Common myeloid progenitor, CD34-positive (primary cell): ENCODE measurements around the gene SULT2B1.

Experiments
- CTCF ChIA-PET: fragments of 350-600 bp; sonication (Branson Sonifier 250); formaldehyde crosslinking; loops from one replicate; lab custom pipeline; 2021; ENCODE audit warnings: antibody characterized with exemption; lab: Charles Lee
- POLR2A ChIA-PET: fragments of 350-600 bp; sonication (Branson Sonifier 250); formaldehyde crosslinking; loops from one replicate; lab custom pipeline; 2021; ENCODE audit warnings: antibody characterized with exemption; lab: Charles Lee
- DNase-seq, 3 donors: peaks; one replicate each; pipeline versions ENCODE4 v3.0.0 to v3.0.0-alpha.2; 2013
- H3K27ac ChIP-seq, 2 experiments: 1 replicate in 1 of 2; 2 replicates in 1 of 2; pipeline ENCODE4 v1.7.0; 2013; ENCODE audit warnings: inconsistent platforms in 2 of 2, low read length in 2 of 2, mild to moderate bottlenecking in 2 of 2, low read depth in 1 of 2, moderate library complexity in 1 of 2; ENCODE audit not compliant: severe bottlenecking in 2 of 2, insufficient read depth in 1 of 2, poor library complexity in 1 of 2
- H3K27me3 ChIP-seq, 5 experiments: replicated peaks in 2 of 5; 1 replicate in 3 of 5; 2 replicates in 2 of 5; pipeline versions ENCODE4 v1.6.1 to v1.7.0; 2013; ENCODE audit warnings: low read length in 4 of 5, mild to moderate bottlenecking in 2 of 5, moderate library complexity in 2 of 5, inconsistent platforms in 1 of 5; ENCODE audit not compliant: insufficient read depth in 5 of 5, control insufficient read depth in 4 of 5
- H3K36me3 ChIP-seq, 4 experiments: 1 replicate in 2 of 4; 2 replicates in 2 of 4; pipeline versions ENCODE4 v1.6.1 to v1.7.0; 2013; ENCODE audit warnings: low read length in 3 of 4, control low read depth in 1 of 4, mild to moderate bottlenecking in 1 of 4; ENCODE audit not compliant: control insufficient read depth in 4 of 4, insufficient read depth in 4 of 4
- H3K4me1 ChIP-seq, 4 experiments: 1 replicate in 3 of 4; 2 replicates in 1 of 4; pipeline versions ENCODE4 v1.6.1 to v1.7.1; 2013; ENCODE audit warnings: low read length in 3 of 4, mild to moderate bottlenecking in 3 of 4, control low read depth in 1 of 4, inconsistent platforms in 1 of 4, moderate library complexity in 1 of 4; ENCODE audit not compliant: control insufficient read depth in 4 of 4, insufficient read depth in 4 of 4; ENCODE audit errors: control extremely low read depth in 1 of 4
- H3K4me3 ChIP-seq, 7 experiments: 1 replicate in 4 of 7; 2 replicates in 3 of 7; pipeline versions ENCODE4 v1.5.1 to v1.7.0; 2013; ENCODE audit warnings: mild to moderate bottlenecking in 7 of 7, low read length in 6 of 7, moderate library complexity in 6 of 7, inconsistent platforms in 2 of 7, low read depth in 2 of 7, control low read depth in 1 of 7; ENCODE audit not compliant: insufficient read depth in 4 of 7, control insufficient read depth in 1 of 7; ENCODE audit errors: extremely low read depth in 1 of 7
- H3K9me3 ChIP-seq, 5 experiments: 1 replicate in 4 of 5; 2 replicates in 1 of 5; pipeline versions ENCODE4 v1.6.1 to v1.7.1; 2013; ENCODE audit warnings: low read length in 4 of 5, mild to moderate bottlenecking in 2 of 5, inconsistent platforms in 1 of 5, low read depth in 1 of 5, moderate library complexity in 1 of 5; ENCODE audit not compliant: control insufficient read depth in 4 of 5, insufficient read depth in 2 of 5; ENCODE audit errors: control extremely low read depth in 1 of 5
- WGBS: methylation state at CpG from one replicate; pipeline ENCODE4 v1.1.5; 2013; ENCODE audit not compliant: insufficient coverage; 5-methylcytosine and 5-hydroxymethylcytosine counted together

Gene SULT2B1

GRCh38 chr19:48524221-48524620 is 27.8 kb upstream of the SULT2B1 start:
- Histone ChIP-seq H3K36me3 (no peaks in the 10 kb centered on the region), H3K4me1 (no peaks in the 10 kb centered on the region), H3K4me3 (no peak overlapping the region), H3K27ac (no peak overlapping the region), H3K27me3 (no peaks in the 10 kb centered on the region), H3K9me3 (peaks cover 0 to 30% (median 12%) of the 10 kb centered on the region in 5 experiments)
- 90% methylated on average over 2 of the region's 2 CpGs for WGBS
- DNase-seq = no peak
- CTCF ChIA-PET = interaction anchor here (0.8 kb wide), 1 partner anchor 17 kb away, joined by 4 read pairs; no protein-coding TSS in a partner anchor
- POLR2A ChIA-PET = no interaction called here

- ChIA-PET POLR2A (no interaction called here), CTCF (no interaction called here)
- peaks cover 0 to 30% (median 12%) of the 10 kb centered on the region in 5 experiments for H3K9me3 ChIP-seq
- no peaks in the 10 kb centered on the region for H3K27me3 ChIP-seq
- no peak for DNase-seq
- no peak overlapping the region for H3K4me3 ChIP-seq
- no peak overlapping the region for H3K27ac ChIP-seq
- H3K4me1 ChIP-seq = no peaks in the 10 kb centered on the region
- H3K36me3 ChIP-seq = no peaks in the 10 kb centered on the region
- 90% methylated on average over 5 of the region's 5 CpGs for WGBS
These were observed 27.2 kb upstream of the SULT2B1 start for GRCh38 chr19:48524732-48525131.

- no peaks in the 10 kb centered on the region for H3K27me3 ChIP-seq
- ChIA-PET POLR2A (no interaction called here), CTCF (no interaction called here)
- H3K4me1 ChIP-seq = no peaks in the 10 kb centered on the region
- H3K4me3 ChIP-seq = no peak overlapping the region
- DNase-seq = no peak
- H3K27ac ChIP-seq = no peak overlapping the region
- peaks cover 0 to 28% (median 10%) of the 10 kb centered on the region in 5 experiments for H3K9me3 ChIP-seq
- WGBS = 93% methylated on average over 4 of the region's 4 CpGs
- H3K36me3 ChIP-seq = no peaks in the 10 kb centered on the region
These were observed 22.8 kb upstream of the SULT2B1 start for GRCh38 chr19:48529156-48529555.

GRCh38 chr19:48530066-48530720 is 21.8 kb upstream of the SULT2B1 start:
- POLR2A ChIA-PET = no interaction called here
- CTCF ChIA-PET = no interaction called here
- H3K4me1 ChIP-seq = no peaks in the 10 kb centered on the region
- no peak overlapping the region for H3K27ac ChIP-seq
- H3K4me3 ChIP-seq = no peak overlapping the region
- WGBS = 81% methylated on average over 15 of the region's 20 CpGs
- H3K27me3 ChIP-seq = no peaks in the 10 kb centered on the region
- no peaks in the 10 kb centered on the region for H3K36me3 ChIP-seq
- no peak for DNase-seq
- H3K9me3 ChIP-seq = peaks cover 0 to 20% (median 5%) of the 10 kb centered on the region in 5 experiments

GRCh38 chr19:48530770-48531169 is 21.2 kb upstream of the SULT2B1 start:
- Histone ChIP-seq H3K4me3 (no peak overlapping the region), H3K9me3 (peaks cover 0 to 20% (median 5%) of the 10 kb centered on the region in 5 experiments), H3K36me3 (no peaks in the 10 kb centered on the region), H3K27ac (no peak overlapping the region), H3K27me3 (no peaks in the 10 kb centered on the region), H3K4me1 (no peaks in the 10 kb centered on the region)
- ChIA-PET CTCF (no interaction called here), POLR2A (no interaction called here)
- 88% methylated on average over 3 of the region's 6 CpGs for WGBS
- no peak for DNase-seq

DNA sequence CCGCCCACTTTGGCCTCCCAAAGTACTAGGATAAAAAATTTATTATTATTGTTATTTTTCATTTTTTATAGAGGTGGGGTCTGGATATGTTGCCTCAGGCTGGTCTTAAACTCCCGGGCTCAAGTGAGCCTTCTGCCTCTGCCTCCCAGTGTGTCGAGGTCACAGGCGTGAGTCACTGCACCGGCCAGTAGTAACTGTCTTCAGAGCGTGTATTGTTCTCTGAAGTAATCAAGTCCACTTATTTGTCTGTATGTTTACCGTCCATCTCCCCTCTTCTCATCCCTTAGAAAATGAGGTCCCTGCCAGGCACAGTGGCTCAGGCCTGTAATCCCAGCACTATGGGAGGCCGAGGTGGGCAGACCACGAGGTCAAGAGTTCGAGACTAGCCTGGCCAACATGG is 18.2 kb upstream of the SULT2B1 start:
- ChIA-PET POLR2A (no interaction called here), CTCF (no interaction called here)
- Histone ChIP-seq H3K27ac (no peak overlapping the region), H3K36me3 (no peaks in the 10 kb centered on the region), H3K9me3 (peaks cover 0 to 6% (median 3%) of the 10 kb centered on the region in 5 experiments), H3K4me3 (no peak overlapping the region), H3K4me1 (no peaks in the 10 kb centered on the region), H3K27me3 (no peaks in the 10 kb centered on the region)
- WGBS = 87% methylated on average over 8 of the region's 10 CpGs
- DNase-seq = no peak

- Histone ChIP-seq H3K36me3 (no peaks in the 10 kb centered on the region), H3K27ac (no peak overlapping the region), H3K27me3 (no peaks in the 10 kb centered on the region), H3K4me3 (no peak overlapping the region), H3K9me3 (no peaks in the 10 kb centered on the region), H3K4me1 (no peaks in the 10 kb centered on the region)
- no peak for DNase-seq
- POLR2A ChIA-PET = interaction anchor here (0.6 kb wide), 1 partner anchor 12 kb away, joined by 5 read pairs; no protein-coding TSS in a partner anchor
- 90% methylated on average over 2 of the region's 7 CpGs for WGBS
- CTCF ChIA-PET = interaction anchor here (1.0 kb wide), 1 partner anchor 10 kb away, joined by 5 read pairs; no protein-coding TSS in a partner anchor
These were observed 14.4 kb upstream of the SULT2B1 start for GRCh38 chr19:48537541-48537940.
